GM19328 (cell line): ENCODE measurements around the gene CALCOCO1.

Experiments used
- ATAC-seq: cut with Tn5 transposase; IDR thresholded peaks from one replicate; pipeline ENCODE4 v1.9.1; 2021; ENCODE audit warnings: mild to moderate bottlenecking, moderate library complexity; ENCODE audit not compliant: unreplicated experiment

CALCOCO1 gene

GRCh38 chr12:53752192-53752601 is 24.9 kb upstream of the CALCOCO1 start:
- ATAC-seq = no peak

GRCh38 chr12:53751336-53752191 is 24.3 kb upstream of the CALCOCO1 start, which contains the start of gene CISTR:
CISTR (minus strand) TSS chr12:53751979.
- no peak for ATAC-seq

GRCh38 chr12:53750812-53751335 is 23.6 kb upstream of the CALCOCO1 start:
- no peak for ATAC-seq

GRCh38 chr12:53749986-53750811 is 22.9 kb upstream of the CALCOCO1 start:
- ATAC-seq = no peak

- no peak for ATAC-seq
Measured at GRCh38 chr12:53748072-53748840, 21.0 kb upstream of the CALCOCO1 start.

GRCh38 chr12:53747095-53747494 is 19.8 kb upstream of the CALCOCO1 start:
- ATAC-seq = no peak

GRCh38 chr12:53746592-53747092 is 19.4 kb upstream of the CALCOCO1 start:
- no peak for ATAC-seq

GRCh38 chr12:53744751-53745150 is 17.5 kb upstream of the CALCOCO1 start:
- ATAC-seq = no peak

- ATAC-seq = no peak
Measured at GRCh38 chr12:53744130-53744441, 16.8 kb upstream of the CALCOCO1 start.

GRCh38 chr12:53743266-53744129 is 16.2 kb upstream of the CALCOCO1 start:
- ATAC-seq = no peak

- no peak for ATAC-seq
Measured at GRCh38 chr12:53740130-53740491, 12.9 kb upstream of the CALCOCO1 start.

- no peak for ATAC-seq
Measured at GRCh38 chr12:53739214-53740129, 12.2 kb upstream of the CALCOCO1 start.

GRCh38 chr12:53738406-53739213 is 11.4 kb upstream of the CALCOCO1 start:
- no peak for ATAC-seq

GRCh38 chr12:53737951-53738405 is 10.7 kb upstream of the CALCOCO1 start:
- no peak for ATAC-seq

- no peak for ATAC-seq
Measured at GRCh38 chr12:53737093-53737808, 10.0 kb upstream of the CALCOCO1 start.

- ATAC-seq = no peak
Measured at GRCh38 chr12:53736592-53736991, 9.3 kb upstream of the CALCOCO1 start.

GRCh38 chr12:53735556-53735955 is 8.3 kb upstream of the CALCOCO1 start:
- ATAC-seq = no peak
